SK-N-SH (cell line): ENCODE measurements around the gene SLC13A2.

ENCODE experiments used
- CTCF ChIP-seq: fragments of 200-600 bp; sonication (generic); IDR thresholded peaks from 2 replicates; pipeline ENCODE4 v1.6.1; 2017; ENCODE audit warnings: antibody characterized with exemption, mild to moderate bottlenecking, moderate library complexity
- EP300 ChIP-seq, 2 experiments: IDR thresholded peaks; 2 replicates each; pipeline versions ENCODE4 v1.4.0 to v1.6.1; 2012; ENCODE audit warnings: borderline replicate concordance in 1 of 2, low read depth in 1 of 2, low read length in 1 of 2
- EZH2phosphoT487 ChIP-seq: fragments of 200-600 bp; sonication (generic); IDR thresholded peaks from 2 replicates; pipeline ENCODE4 v1.6.1; 2017; ENCODE audit warnings: low read depth, mixed run types, mild to moderate bottlenecking, antibody characterized with exemption, moderate library complexity, borderline replicate concordance
- FOXJ3 ChIP-seq: sonication (generic); formaldehyde crosslinking; IDR thresholded peaks from 2 replicates; pipeline ENCODE4 v1.5.1; 2020; ENCODE audit warnings: mild to moderate bottlenecking, missing genetic modification reagents
- GABPA ChIP-seq: IDR thresholded peaks from 2 replicates; pipeline ENCODE4 v1.4.0; 2012; ENCODE audit warnings: low read depth, mild to moderate bottlenecking
- JUND ChIP-seq: IDR thresholded peaks from 2 replicates; pipeline ENCODE4 v1.4.0; 2012
- NFIC ChIP-seq: IDR thresholded peaks from 2 replicates; pipeline ENCODE4 v1.4.0; 2012; ENCODE audit warnings: borderline replicate concordance
- NRF1 ChIP-seq: IDR thresholded peaks from 2 replicates; pipeline ENCODE4 v1.6.1; 2012; ENCODE audit warnings: low read depth, mild to moderate bottlenecking, low read length
- PBX3 ChIP-seq: IDR thresholded peaks from 2 replicates; pipeline ENCODE4; 2012
- POLR2AphosphoS5 ChIP-seq: IDR thresholded peaks from 2 replicates; pipeline ENCODE4 v1.6.1; 2012; ENCODE audit warnings: low read depth, low read length
- USF1 ChIP-seq: IDR thresholded peaks from 2 replicates; pipeline ENCODE4 v1.4.0; 2012; ENCODE audit warnings: low read depth, borderline replicate concordance
- USF2 ChIP-seq: fragments of 150-350 bp; IDR thresholded peaks from 2 replicates; pipeline ENCODE4 v1.6.1; 2017; ENCODE audit warnings: antibody characterized with exemption, low read length, low read depth, borderline replicate concordance

GRCh38 chr17:28532050-28532960, 58.9 kb downstream of the SLC13A2 start:
- no peak for TF ChIP-seq CTCF
- no peak for TF ChIP-seq PBX3
- no peak for TF ChIP-seq POLR2AphosphoS5
- no peak for TF ChIP-seq USF2
- no peak for TF ChIP-seq EP300 (IDR thresholded peaks at IDR 0.05; ENCODE audit: borderline replicate concordance in 1 of 2, low read depth in 1 of 2, low read length in 1 of 2)
- TF ChIP-seq JUND, result no peak
- TF ChIP-seq EZH2phosphoT487, result no peak
- no peak for TF ChIP-seq FOXJ3 (CRISPR knock-in tag)
- no peak for TF ChIP-seq NFIC
- no peak for TF ChIP-seq USF1
- no peak for TF ChIP-seq GABPA
- no peak for TF ChIP-seq NRF1
